Measurements from ENCODE around the gene ARMC9. TPM values are rescaled to one million over a fixed set of nuclear protein-coding genes. Genes with fewer than 3 reads are reported as not detected.

ARMC9 gene
- total and polyA plus RNA-seq, 7 donors, result 1.4 to 18.4 (median 2.2) TPM

GRCh38 chr2:231355508-231356465 lies 157.4 kb downstream of the ARMC9 start:
- no peaks in the 10 kb centered on the region for H3K27me3 ChIP-seq (ENCODE audit: insufficient read depth in 3 of 3, low read length in 2 of 3)
- H3K36me3 ChIP-seq (ENCODE audit: insufficient read depth in 1 of 2, low read depth in 1 of 2), result no peaks in the 10 kb centered on the region
- intact Hi-C loops (cut with DNase I), result no loop called here
- H3K4me3 ChIP-seq, result no peak overlapping the region
- no peak for TF ChIP-seq CTCF (IDR thresholded peaks at IDR 0.05)
- H3K4me1 ChIP-seq, result no peaks in the 10 kb centered on the region
- ATAC-seq (no peak), DNase-seq (peak in 1 of 2 donors; percentile 49)
- no peaks in the 10 kb centered on the region for H3K9me3 ChIP-seq
- H3K27ac ChIP-seq, result no peak overlapping the region
- WGBS, 3 donors, result 74 to 76% (median 74%) methylated on average over 28 of the region's 28 CpGs

GRCh38 chr2:231356466-231356844 lies 158.0 kb downstream of the ARMC9 start:
- DNase-seq (no peak), ATAC-seq (no peak)
- Histone ChIP-seq H3K36me3 (ENCODE audit: insufficient read depth in 1 of 2, low read depth in 1 of 2) (no peaks in the 10 kb centered on the region), H3K4me1 (no peaks in the 10 kb centered on the region), H3K27ac (no peak overlapping the region), H3K27me3 (ENCODE audit: insufficient read depth in 3 of 3, low read length in 2 of 3) (no peaks in the 10 kb centered on the region), H3K9me3 (no peaks in the 10 kb centered on the region), H3K4me3 (no peak overlapping the region)
- intact Hi-C loops (cut with DNase I), result no loop called here
- WGBS, 3 donors, result 67 to 74% (median 71%) methylated on average over 5 of the region's 5 CpGs
- no peak for TF ChIP-seq CTCF (IDR thresholded peaks at IDR 0.05)

- DNase-seq (no peak), ATAC-seq (no peak)
- intact Hi-C loops (cut with DNase I), result no loop called here
- no peaks in the 10 kb centered on the region for H3K27me3 ChIP-seq (ENCODE audit: insufficient read depth in 3 of 3, low read length in 2 of 3)
- no peak overlapping the region for H3K27ac ChIP-seq
- H3K4me1 ChIP-seq, result no peaks in the 10 kb centered on the region
- no peaks in the 10 kb centered on the region for H3K9me3 ChIP-seq
- no peak for TF ChIP-seq CTCF (IDR thresholded peaks at IDR 0.05)
- no peak overlapping the region for H3K4me3 ChIP-seq
- 90 to 95% (median 94%) methylated on average over 7 of the region's 7 CpGs for WGBS, 3 donors
- H3K36me3 ChIP-seq (ENCODE audit: insufficient read depth in 1 of 2, low read depth in 1 of 2), result no peaks in the 10 kb centered on the region
Observed at GRCh38 chr2:231357048-231357447, 158.6 kb downstream of the ARMC9 start.

GRCh38 chr2:231357931-231358330 lies 159.5 kb downstream of the ARMC9 start:
- no peaks in the 10 kb centered on the region for H3K4me1 ChIP-seq
- 93 to 96% (median 93%) methylated on average over 4 of the region's 4 CpGs for WGBS, 3 donors
- no peaks in the 10 kb centered on the region for H3K27me3 ChIP-seq (ENCODE audit: insufficient read depth in 3 of 3, low read length in 2 of 3)
- DNase-seq, result no peak
- no peak overlapping the region for H3K27ac ChIP-seq
- H3K36me3 ChIP-seq (ENCODE audit: insufficient read depth in 1 of 2, low read depth in 1 of 2), result no peaks in the 10 kb centered on the region
- no peaks in the 10 kb centered on the region for H3K9me3 ChIP-seq
- H3K4me3 ChIP-seq, result no peak overlapping the region
- no peak for ATAC-seq
- TF ChIP-seq CTCF (IDR thresholded peaks at IDR 0.05), result no peak
- intact Hi-C loops (cut with DNase I), result no loop called here

Data from psoas muscle (tissue), 8 donors.